CD4-positive, alpha-beta T cell treated with Interferon alpha-2 for 1 hour (primary cell): ENCODE measurements around the gene PLG.
"Not testable (repeated sequence)": the region's sequence is repeated elsewhere in the genome, so short reads cannot be mapped to it uniquely, and the experiment has no call there.

Experiments
- DNase-seq, 2 donors: peaks; one replicate each; pipeline ENCODE4 v3.0.0-alpha.2; 2020 to 2022

Gene PLG

GRCh38 chr6:160708993-160709392, 6.9 kb downstream of the PLG start:
- DNase-seq = not testable (repeated sequence)

GRCh38 chr6:160714731-160715316, 12.8 kb downstream of the PLG start:
- no peak for DNase-seq

- no peak for DNase-seq
These were observed 28.9 kb downstream of the PLG start for GRCh38 chr6:160730911-160731310.

- peak in 1 of 2 donors; percentile 36 for DNase-seq
These were observed 31.1 kb downstream of the PLG start for GRCh38 chr6:160733050-160733646.

- no peak for DNase-seq
These were observed 32.6 kb downstream of the PLG start for GRCh38 chr6:160734627-160735026.

GRCh38 chr6:160735523-160735922, 33.5 kb downstream of the PLG start:
- no peak for DNase-seq

GRCh38 chr6:160737934-160738333, 35.9 kb downstream of the PLG start:
- DNase-seq = no peak

GRCh38 chr6:160739955-160740354, 37.9 kb downstream of the PLG start:
- no peak for DNase-seq

- not testable (repeated sequence) for DNase-seq
These were observed 39.0 kb downstream of the PLG start for GRCh38 chr6:160741012-160741411.

GRCh38 chr6:160742090-160742489, 40.0 kb downstream of the PLG start:
- no peak for DNase-seq

GRCh38 chr6:160750276-160750689, 48.2 kb downstream of the PLG start:
- peak in 1 of 2 donors; percentile 4 for DNase-seq

GRCh38 chr6:160753211-160753610, 51.2 kb downstream of the PLG start:
- not testable (repeated sequence) for DNase-seq

- no peak for DNase-seq
These were observed 53.1 kb downstream of the PLG start for GRCh38 chr6:160755165-160755564.

- DNase-seq = no peak
These were observed 54.0 kb downstream of the PLG start for GRCh38 chr6:160756021-160756420.

- no peak for DNase-seq
These were observed 54.8 kb downstream of the PLG start for GRCh38 chr6:160756871-160757270.

- no peak for DNase-seq
These were observed 62.8 kb downstream of the PLG start for GRCh38 chr6:160764847-160765246.

GRCh38 chr6:160765412-160765811, 63.4 kb downstream of the PLG start:
- DNase-seq = no peak

- DNase-seq = no peak
These were observed 64.6 kb downstream of the PLG start for GRCh38 chr6:160766657-160766988.

GRCh38 chr6:160766989-160767646, 65.1 kb downstream of the PLG start:
- DNase-seq = peak; percentile 12 to 42

GRCh38 chr6:160767647-160768019, 65.6 kb downstream of the PLG start:
- DNase-seq = no peak

GRCh38 chr6:160768101-160768500, 66.1 kb downstream of the PLG start:
- DNase-seq = no peak

GRCh38 chr6:160774399-160774798, 72.4 kb downstream of the PLG start:
- no peak for DNase-seq

GRCh38 chr6:160775792-160776580, 73.9 kb downstream of the PLG start:
- DNase-seq = no peak

- DNase-seq = not testable (repeated sequence)
These were observed 77.1 kb downstream of the PLG start for GRCh38 chr6:160779095-160779494.
